HG02623 (cell line): ENCODE results near the gene EIF2B5.

Experiments used
- ATAC-seq: cut with Tn5 transposase; IDR thresholded peaks from one replicate; pipeline ENCODE4 v1.9.1; 2021; ENCODE audit warnings: moderate library complexity; ENCODE audit not compliant: unreplicated experiment

The EIF2B5 gene

GRCh38 chr3:184172681-184173373, 37.7 kb downstream of the EIF2B5 start:
- no peak for ATAC-seq

- ATAC-seq, result no peak
These were observed 38.2 kb downstream of the EIF2B5 start for GRCh38 chr3:184173374-184173722.

GRCh38 chr3:184174284-184174645, 39.1 kb downstream of the EIF2B5 start:
- ATAC-seq, result no peak

GRCh38 chr3:184174646-184175492, 39.7 kb downstream of the EIF2B5 start, which contains the start of gene AP2M1:
Gene AP2M1 (plus strand): TSS chr3:184174855. CDS start chr3:184176994, 2,139 bp downstream.
- peak; percentile 96 for ATAC-seq

GRCh38 chr3:184175506-184175905, 40.3 kb downstream of the EIF2B5 start:
- no peak for ATAC-seq

- ATAC-seq, result no peak
These were observed 40.8 kb downstream of the EIF2B5 start for GRCh38 chr3:184175981-184176376.

- ATAC-seq, result no peak
These were observed 41.5 kb downstream of the EIF2B5 start for GRCh38 chr3:184176377-184177330.

GRCh38 chr3:184177331-184177731, 42.2 kb downstream of the EIF2B5 start:
- ATAC-seq, result no peak

GRCh38 chr3:184177767-184178306, 42.7 kb downstream of the EIF2B5 start:
- ATAC-seq, result no peak

- ATAC-seq, result no peak
These were observed 43.5 kb downstream of the EIF2B5 start for GRCh38 chr3:184178521-184179138.

GRCh38 chr3:184180165-184180564, 45.0 kb downstream of the EIF2B5 start:
- no peak for ATAC-seq

GRCh38 chr3:184181596-184181995, 46.4 kb downstream of the EIF2B5 start:
- ATAC-seq, result no peak

GRCh38 chr3:184183679-184184078, 48.5 kb downstream of the EIF2B5 start:
- no peak for ATAC-seq

GRCh38 chr3:184184546-184185230, 49.5 kb downstream of the EIF2B5 start:
- ATAC-seq, result no peak

GRCh38 chr3:184185461-184186183, 50.5 kb downstream of the EIF2B5 start:
- ATAC-seq, result peak; percentile 91

GRCh38 chr3:184186184-184186901, 51.2 kb downstream of the EIF2B5 start, which contains the start of gene ABCF3:
Gene ABCF3 (plus strand): TSS chr3:184186199. CDS start chr3:184186208, 9 bp downstream.
- ATAC-seq, result peak; percentile 17

- no peak for ATAC-seq
These were observed 51.7 kb downstream of the EIF2B5 start for GRCh38 chr3:184186902-184187207.

- no peak for ATAC-seq
These were observed 52.9 kb downstream of the EIF2B5 start for GRCh38 chr3:184188080-184188479.

GRCh38 chr3:184189421-184189820, 54.3 kb downstream of the EIF2B5 start:
- no peak for ATAC-seq
